Stimulated activated CD8-positive, alpha-beta memory T cell treated with anti-CD3 and anti-CD28 coated beads, Interleukin-15, amount 100 ng/mL, for 4 hours (primary cell): ENCODE results near the gene RABL2A.
"Not testable (repeated sequence)": the region's sequence is repeated elsewhere in the genome, so short reads cannot be mapped to it uniquely, and the experiment has no call there.

Source experiments
- DNase-seq, 2 donors: peaks; one replicate each; pipeline ENCODE4 v3.0.0-alpha.2; 2020; ENCODE audit warnings: low read depth in 2 of 2

RABL2A gene

GRCh38 chr2:113679457-113679856, 52.4 kb downstream of the RABL2A start:
- DNase-seq = no peak

GRCh38 chr2:113685471-113685870, 58.4 kb downstream of the RABL2A start:
- DNase-seq = no peak

- no peak for DNase-seq
These were observed 59.5 kb downstream of the RABL2A start for GRCh38 chr2:113686537-113686936.

GRCh38 chr2:113690871-113691270, 63.8 kb downstream of the RABL2A start:
- DNase-seq = not testable (repeated sequence)
